WTC11 (cell line): ENCODE data around the gene PDE12. TPM values are rescaled to one million over a fixed set of nuclear protein-coding genes. Genes with fewer than 3 reads are reported as not detected.

Experiments
- ATAC-seq: fragments of 200-7000 bp; cut with Tn5 transposase; 2 replicates; pipeline ENCODE4 v1.10.0; 2021; ENCODE audit warnings: mild to moderate bottlenecking, moderate library complexity
- CTCF ChIA-PET: fragments of 300-600 bp; sonication (Branson Sonifier 250); formaldehyde crosslinking; loops from one replicate; lab custom pipeline; 2021; ENCODE audit warnings: antibody characterized with exemption; lab: Charles Lee
- POLR2A ChIA-PET: fragments of 350-600 bp; sonication (Branson Sonifier 250); formaldehyde crosslinking; loops from one replicate; lab custom pipeline; 2021; ENCODE audit warnings: antibody characterized with exemption; lab: Charles Lee
- DNase-seq: peaks from one replicate; pipeline ENCODE4 v3.0.0; 2021; ENCODE audit warnings: low spot score
- H3K27ac Mint-ChIP-seq: 2 replicates; pipeline ENCODE4 v1.8.0; 2021; ENCODE audit warnings: mixed read lengths
- H3K27me3 Mint-ChIP-seq: 2 replicates; pipeline ENCODE4 v1.8.0; 2021; ENCODE audit warnings: low read depth, mild to moderate bottlenecking, moderate library complexity, mixed read lengths
- H3K36me3 Mint-ChIP-seq: 2 replicates; pipeline ENCODE4 v1.8.0; 2021; ENCODE audit warnings: mixed read lengths
- H3K4me1 Mint-ChIP-seq: 2 replicates; pipeline ENCODE4 v1.8.0; 2022; ENCODE audit warnings: mixed read lengths
- H3K4me3 Mint-ChIP-seq: 2 replicates; pipeline ENCODE4 v1.8.0; 2021; ENCODE audit warnings: mild to moderate bottlenecking, moderate library complexity, mixed read lengths
- H3K9me3 Mint-ChIP-seq: 2 replicates; pipeline ENCODE4 v1.8.0; 2021; ENCODE audit warnings: mixed read lengths
- ATF2 ChIP-seq: sonication (generic); formaldehyde crosslinking; IDR thresholded peaks from 2 replicates; pipeline ENCODE4 v1.8.1; 2022; ENCODE audit warnings: low read depth, missing genetic modification reagents, borderline replicate concordance
- ATF3 ChIP-seq: sonication (generic); formaldehyde crosslinking; conservative IDR thresholded peaks from 2 replicates; pipeline ENCODE4 v1.8.1; 2022; ENCODE audit warnings: mild to moderate bottlenecking, missing genetic modification reagents
- CTCF ChIP-seq: fragments of 200-600 bp; IDR thresholded peaks from 2 replicates; pipeline ENCODE4 v1.8.0; 2022; ENCODE audit warnings: antibody characterized with exemption
- E2F4 ChIP-seq: sonication (generic); formaldehyde crosslinking; IDR thresholded peaks from 2 replicates; pipeline ENCODE4 v1.8.1; 2022; ENCODE audit warnings: low read depth, mild to moderate bottlenecking, moderate library complexity, missing genetic modification reagents, borderline replicate concordance
- ESRRA ChIP-seq: sonication (generic); formaldehyde crosslinking; IDR thresholded peaks from 2 replicates; pipeline ENCODE4 v1.8.1; 2022; ENCODE audit warnings: mild to moderate bottlenecking, missing genetic modification reagents, borderline replicate concordance
- ETV6 ChIP-seq: sonication (generic); formaldehyde crosslinking; IDR thresholded peaks from 2 replicates; pipeline ENCODE4 v1.8.1; 2022; ENCODE audit warnings: mild to moderate bottlenecking, missing genetic modification reagents
- GRHL2 ChIP-seq: fragments of 250-450 bp; sonication (Bioruptor Pico); IDR thresholded peaks from 2 replicates; pipeline ENCODE4 v1.8.0; 2022; ENCODE audit warnings: mild to moderate bottlenecking, moderate library complexity; ENCODE audit not compliant: insufficient replicate concordance, severe bottlenecking
- JUN ChIP-seq: sonication (generic); formaldehyde crosslinking; IDR thresholded peaks from 2 replicates; pipeline ENCODE4 v1.8.0; 2023; ENCODE audit warnings: mild to moderate bottlenecking, missing genetic modification reagents
- MXD4 ChIP-seq: fragments of 250-450 bp; sonication (Bioruptor Pico); IDR thresholded peaks from 2 replicates; pipeline ENCODE4 v1.8.0; 2021; ENCODE audit warnings: mild to moderate bottlenecking, moderate library complexity, borderline replicate concordance
- NFE2L1 ChIP-seq: sonication (generic); formaldehyde crosslinking; IDR thresholded peaks from 2 replicates; pipeline ENCODE4 v1.8.1; 2023; ENCODE audit warnings: missing genetic modification reagents
- NFYB ChIP-seq: sonication (generic); formaldehyde crosslinking; conservative IDR thresholded peaks from 2 replicates; pipeline ENCODE4 v1.8.0; 2022; ENCODE audit warnings: low read depth, missing genetic modification reagents
- NR1H2 ChIP-seq: sonication (generic); formaldehyde crosslinking; IDR thresholded peaks from 2 replicates; pipeline ENCODE4 v1.9.0; 2021; ENCODE audit warnings: mild to moderate bottlenecking, moderate library complexity, missing genetic modification reagents
- SMAD3 ChIP-seq: sonication (generic); formaldehyde crosslinking; IDR thresholded peaks from 2 replicates; pipeline ENCODE4 v1.8.0; 2022; ENCODE audit warnings: missing genetic modification reagents, mild to moderate bottlenecking, borderline replicate concordance
- TEAD1 ChIP-seq: sonication (generic); formaldehyde crosslinking; IDR thresholded peaks from 2 replicates; pipeline ENCODE4 v1.8.0; 2022; ENCODE audit warnings: mild to moderate bottlenecking, missing genetic modification reagents
- USF2 ChIP-seq: sonication (generic); formaldehyde crosslinking; IDR thresholded peaks from 2 replicates; pipeline ENCODE4 v1.8.1; 2023; ENCODE audit warnings: mild to moderate bottlenecking, missing genetic modification reagents, moderate library complexity
- ZNF232 ChIP-seq: sonication (generic); formaldehyde crosslinking; IDR thresholded peaks from 2 replicates; pipeline ENCODE4 v1.8.0; 2022; ENCODE audit warnings: mild to moderate bottlenecking, missing genetic modification reagents
- ZNF317 ChIP-seq: sonication (generic); formaldehyde crosslinking; IDR thresholded peaks from 2 replicates; pipeline ENCODE4 v1.8.1; 2023; ENCODE audit warnings: low read depth, mild to moderate bottlenecking, moderate library complexity, missing genetic modification reagents, borderline replicate concordance
- ZNF416 ChIP-seq: fragments of 250-450 bp; sonication (Bioruptor Pico); IDR thresholded peaks from 2 replicates; pipeline ENCODE4 v1.9.0; 2021; ENCODE audit warnings: mild to moderate bottlenecking, inconsistent platforms
- total RNA-seq: library from RNA; stranded (reverse); gene quantifications from 3 replicates; pipeline ENCODE4 v1.2.3, GENCODE V29; 2021
- TF ChIP-seq, protein P1 (sequence below): fragments of 250-450 bp; sonication (Bioruptor Pico); IDR thresholded peaks from 2 replicates; pipeline ENCODE4 v1.9.0; 2021; ENCODE audit warnings: mild to moderate bottlenecking, borderline replicate concordance
- TF ChIP-seq, protein P2 (sequence below): fragments of 250-450 bp; sonication (Bioruptor Pico); IDR thresholded peaks from 2 replicates; pipeline ENCODE4 v2.1.2; 2022; ENCODE audit warnings: mild to moderate bottlenecking, moderate library complexity
- TF ChIP-seq, protein P3 (sequence below): sonication (generic); formaldehyde crosslinking; IDR thresholded peaks from 2 replicates; pipeline ENCODE4 v1.8.0; 2023; ENCODE audit warnings: mild to moderate bottlenecking, missing genetic modification reagents

The PDE12 gene
- total RNA-seq, 1 experiment from 2014 or later = 16.4 TPM

DNA sequence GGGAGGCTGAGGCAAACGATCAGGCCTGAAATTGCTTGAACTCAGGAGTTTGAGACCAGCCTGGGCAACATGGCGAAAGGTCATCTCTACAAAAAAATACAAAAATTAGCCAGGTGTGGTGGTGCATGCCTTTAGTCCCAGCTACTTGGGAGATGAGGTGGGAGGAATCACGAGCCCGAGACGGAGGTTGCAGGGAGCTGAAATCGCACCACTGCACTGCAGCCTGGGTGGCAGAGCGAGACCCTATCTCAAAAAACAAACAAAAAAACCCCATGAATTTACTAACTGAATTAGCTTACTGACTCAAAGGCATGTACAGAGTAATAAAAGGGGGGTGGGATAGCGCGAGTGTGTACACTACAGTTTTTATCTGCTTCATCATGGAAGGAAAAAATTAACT, 21.7 kb downstream of the PDE12 start (continued):
- TF ChIP-seq, protein P1, sequence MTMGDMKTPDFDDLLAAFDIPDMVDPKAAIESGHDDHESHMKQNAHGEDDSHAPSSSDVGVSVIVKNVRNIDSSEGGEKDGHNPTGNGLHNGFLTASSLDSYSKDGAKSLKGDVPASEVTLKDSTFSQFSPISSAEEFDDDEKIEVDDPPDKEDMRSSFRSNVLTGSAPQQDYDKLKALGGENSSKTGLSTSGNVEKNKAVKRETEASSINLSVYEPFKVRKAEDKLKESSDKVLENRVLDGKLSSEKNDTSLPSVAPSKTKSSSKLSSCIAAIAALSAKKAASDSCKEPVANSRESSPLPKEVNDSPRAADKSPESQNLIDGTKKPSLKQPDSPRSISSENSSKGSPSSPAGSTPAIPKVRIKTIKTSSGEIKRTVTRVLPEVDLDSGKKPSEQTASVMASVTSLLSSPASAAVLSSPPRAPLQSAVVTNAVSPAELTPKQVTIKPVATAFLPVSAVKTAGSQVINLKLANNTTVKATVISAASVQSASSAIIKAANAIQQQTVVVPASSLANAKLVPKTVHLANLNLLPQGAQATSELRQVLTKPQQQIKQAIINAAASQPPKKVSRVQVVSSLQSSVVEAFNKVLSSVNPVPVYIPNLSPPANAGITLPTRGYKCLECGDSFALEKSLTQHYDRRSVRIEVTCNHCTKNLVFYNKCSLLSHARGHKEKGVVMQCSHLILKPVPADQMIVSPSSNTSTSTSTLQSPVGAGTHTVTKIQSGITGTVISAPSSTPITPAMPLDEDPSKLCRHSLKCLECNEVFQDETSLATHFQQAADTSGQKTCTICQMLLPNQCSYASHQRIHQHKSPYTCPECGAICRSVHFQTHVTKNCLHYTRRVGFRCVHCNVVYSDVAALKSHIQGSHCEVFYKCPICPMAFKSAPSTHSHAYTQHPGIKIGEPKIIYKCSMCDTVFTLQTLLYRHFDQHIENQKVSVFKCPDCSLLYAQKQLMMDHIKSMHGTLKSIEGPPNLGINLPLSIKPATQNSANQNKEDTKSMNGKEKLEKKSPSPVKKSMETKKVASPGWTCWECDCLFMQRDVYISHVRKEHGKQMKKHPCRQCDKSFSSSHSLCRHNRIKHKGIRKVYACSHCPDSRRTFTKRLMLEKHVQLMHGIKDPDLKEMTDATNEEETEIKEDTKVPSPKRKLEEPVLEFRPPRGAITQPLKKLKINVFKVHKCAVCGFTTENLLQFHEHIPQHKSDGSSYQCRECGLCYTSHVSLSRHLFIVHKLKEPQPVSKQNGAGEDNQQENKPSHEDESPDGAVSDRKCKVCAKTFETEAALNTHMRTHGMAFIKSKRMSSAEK (CRISPR knock-in tag) = no peak
- no peak for TF ChIP-seq NFYB (CRISPR knock-in tag)
- TF ChIP-seq, protein P2, sequence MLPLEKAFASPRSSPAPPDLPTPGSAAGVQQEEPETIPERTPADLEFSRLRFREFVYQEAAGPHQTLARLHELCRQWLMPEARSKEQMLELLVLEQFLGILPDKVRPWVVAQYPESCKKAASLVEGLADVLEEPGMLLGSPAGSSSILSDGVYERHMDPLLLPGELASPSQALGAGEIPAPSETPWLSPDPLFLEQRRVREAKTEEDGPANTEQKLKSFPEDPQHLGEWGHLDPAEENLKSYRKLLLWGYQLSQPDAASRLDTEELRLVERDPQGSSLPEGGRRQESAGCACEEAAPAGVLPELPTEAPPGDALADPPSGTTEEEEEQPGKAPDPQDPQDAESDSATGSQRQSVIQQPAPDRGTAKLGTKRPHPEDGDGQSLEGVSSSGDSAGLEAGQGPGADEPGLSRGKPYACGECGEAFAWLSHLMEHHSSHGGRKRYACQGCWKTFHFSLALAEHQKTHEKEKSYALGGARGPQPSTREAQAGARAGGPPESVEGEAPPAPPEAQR (CRISPR knock-in tag) = no peak
- TF ChIP-seq, protein P3, sequence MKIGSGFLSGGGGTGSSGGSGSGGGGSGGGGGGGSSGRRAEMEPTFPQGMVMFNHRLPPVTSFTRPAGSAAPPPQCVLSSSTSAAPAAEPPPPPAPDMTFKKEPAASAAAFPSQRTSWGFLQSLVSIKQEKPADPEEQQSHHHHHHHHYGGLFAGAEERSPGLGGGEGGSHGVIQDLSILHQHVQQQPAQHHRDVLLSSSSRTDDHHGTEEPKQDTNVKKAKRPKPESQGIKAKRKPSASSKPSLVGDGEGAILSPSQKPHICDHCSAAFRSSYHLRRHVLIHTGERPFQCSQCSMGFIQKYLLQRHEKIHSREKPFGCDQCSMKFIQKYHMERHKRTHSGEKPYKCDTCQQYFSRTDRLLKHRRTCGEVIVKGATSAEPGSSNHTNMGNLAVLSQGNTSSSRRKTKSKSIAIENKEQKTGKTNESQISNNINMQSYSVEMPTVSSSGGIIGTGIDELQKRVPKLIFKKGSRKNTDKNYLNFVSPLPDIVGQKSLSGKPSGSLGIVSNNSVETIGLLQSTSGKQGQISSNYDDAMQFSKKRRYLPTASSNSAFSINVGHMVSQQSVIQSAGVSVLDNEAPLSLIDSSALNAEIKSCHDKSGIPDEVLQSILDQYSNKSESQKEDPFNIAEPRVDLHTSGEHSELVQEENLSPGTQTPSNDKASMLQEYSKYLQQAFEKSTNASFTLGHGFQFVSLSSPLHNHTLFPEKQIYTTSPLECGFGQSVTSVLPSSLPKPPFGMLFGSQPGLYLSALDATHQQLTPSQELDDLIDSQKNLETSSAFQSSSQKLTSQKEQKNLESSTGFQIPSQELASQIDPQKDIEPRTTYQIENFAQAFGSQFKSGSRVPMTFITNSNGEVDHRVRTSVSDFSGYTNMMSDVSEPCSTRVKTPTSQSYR (CRISPR knock-in tag) = no peak
- no peak for TF ChIP-seq ZNF416 (CRISPR knock-in tag)
- TF ChIP-seq NR1H2 (CRISPR knock-in tag) = no peak
- no peak for TF ChIP-seq ATF3 (CRISPR knock-in tag)
- no peak for TF ChIP-seq E2F4
- TF ChIP-seq TEAD1 = no peak
- no peak for TF ChIP-seq MXD4 (CRISPR knock-in tag)

GRCh38 chr3:57582474-57583168, 26.5 kb downstream of the PDE12 start:
- H3K36me3 Mint-ChIP-seq = peaks cover 31% of the 10 kb centered on the region
- peak overlapping the region; percentile 63; the same call in 1 of the 2 replicates for H3K27ac Mint-ChIP-seq
- H3K27me3 Mint-ChIP-seq = no peaks in the 10 kb centered on the region
- H3K9me3 Mint-ChIP-seq = no peaks in the 10 kb centered on the region
- CTCF ChIA-PET = interaction anchor here (0.7 kb wide), 1 partner anchor 389 kb away, joined by 3 read pairs; no protein-coding TSS in a partner anchor
- POLR2A ChIA-PET = no interaction called here
- peak; percentile 38 for DNase-seq
- no peak; the same call in 1 of the 2 replicates for ATAC-seq
- 0 out of 2 replicates have a peak, but pooled peaks cover 4% of the 10 kb centered on the region for H3K4me1 Mint-ChIP-seq
- H3K4me3 Mint-ChIP-seq = no peak overlapping the region
- TF ChIP-seq ZNF317 (CRISPR knock-in tag) = no peak
- no peak for TF ChIP-seq JUN (CRISPR knock-in tag)
- no peak for TF ChIP-seq SMAD3 (CRISPR knock-in tag)
- TF ChIP-seq ESRRA = no peak
- no peak for TF ChIP-seq GRHL2 (CRISPR knock-in tag)
- no peak for TF ChIP-seq CTCF
- no peak for TF ChIP-seq NFE2L1 (CRISPR knock-in tag)
- TF ChIP-seq ETV6 (CRISPR knock-in tag) = no peak
- no peak for TF ChIP-seq USF2 (CRISPR knock-in tag)
- no peak for TF ChIP-seq ATF2 (CRISPR knock-in tag)
- no peak for TF ChIP-seq ZNF232 (CRISPR knock-in tag)
